ENCODE data around the gene OOSP4A.

OOSP4A gene

DNA sequence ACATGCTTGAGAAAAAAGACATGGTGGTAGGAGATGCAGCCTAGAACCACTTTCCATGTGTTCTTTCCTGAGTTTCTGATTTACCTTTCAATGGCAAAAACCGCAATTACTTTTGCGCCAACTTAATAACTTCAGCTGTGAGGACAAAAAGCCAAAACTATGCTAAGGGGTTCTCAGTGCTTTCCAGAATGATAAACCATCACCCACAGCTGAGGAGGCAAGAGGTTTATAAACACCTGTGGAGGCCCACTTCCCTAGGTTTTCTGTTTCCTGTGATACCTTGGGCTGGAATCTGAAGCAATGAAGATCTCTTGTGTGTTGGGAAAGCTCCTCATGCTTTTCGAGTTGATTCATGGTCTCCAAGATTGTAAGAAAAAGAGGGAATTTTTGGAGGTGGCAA is at the start of gene OOSP4A:
Gene OOSP4A, plus strand, starts transcription at position 301 of the 400 bp plus-strand sequence. Its CDS starts 0 bp downstream, at position 301.
- no peak for DNase-seq

DNA sequence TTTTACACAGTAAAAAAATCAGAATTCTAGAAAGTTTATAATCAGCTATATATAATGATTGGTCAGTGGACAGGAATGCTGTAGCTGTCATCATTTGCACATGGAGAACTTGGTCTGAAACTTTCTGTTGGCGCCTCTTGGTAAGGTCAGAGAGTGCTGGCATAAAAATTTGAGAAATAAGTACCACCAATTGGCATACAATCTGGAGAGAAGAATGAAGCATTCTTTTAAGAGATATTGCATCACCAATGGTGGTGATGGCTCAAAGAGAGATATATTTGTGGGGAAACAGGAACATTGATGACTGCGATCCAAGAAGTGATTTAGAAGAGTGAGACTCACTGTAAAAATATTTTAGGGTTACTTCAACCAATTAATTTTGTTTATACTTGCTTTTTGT is 45.4 kb upstream of the OOSP4A start:
- DNase-seq, result no peak

DNA sequence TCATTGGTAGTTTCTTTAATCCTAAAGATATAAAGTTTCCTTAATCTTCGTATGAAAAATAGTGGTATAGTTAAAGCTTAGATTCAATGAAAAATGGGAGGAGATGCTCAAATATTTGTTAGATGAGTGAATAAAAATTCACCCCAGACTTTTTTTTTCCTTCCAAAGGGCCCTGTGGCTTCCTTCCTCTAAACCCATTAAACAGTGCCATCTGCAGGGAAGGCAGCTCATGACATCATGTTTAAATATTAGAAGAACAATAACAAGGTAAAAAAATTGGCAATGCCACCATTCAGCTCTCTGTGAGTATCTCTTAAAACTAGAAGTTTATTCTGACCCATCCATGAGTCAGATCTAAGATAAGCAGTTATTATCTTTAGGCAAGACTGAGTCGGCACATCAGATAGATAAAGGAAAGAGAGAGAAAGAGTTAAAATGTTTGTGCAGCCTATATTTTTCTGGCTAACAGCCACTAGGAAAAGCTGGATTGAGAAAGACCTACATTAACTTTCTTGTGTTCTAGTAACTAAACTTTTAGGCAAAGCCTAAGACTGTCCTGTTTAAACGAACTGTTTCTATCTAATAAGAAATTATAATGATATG is 44.7 kb upstream of the OOSP4A start:
- DNase-seq, result no peak

DNA sequence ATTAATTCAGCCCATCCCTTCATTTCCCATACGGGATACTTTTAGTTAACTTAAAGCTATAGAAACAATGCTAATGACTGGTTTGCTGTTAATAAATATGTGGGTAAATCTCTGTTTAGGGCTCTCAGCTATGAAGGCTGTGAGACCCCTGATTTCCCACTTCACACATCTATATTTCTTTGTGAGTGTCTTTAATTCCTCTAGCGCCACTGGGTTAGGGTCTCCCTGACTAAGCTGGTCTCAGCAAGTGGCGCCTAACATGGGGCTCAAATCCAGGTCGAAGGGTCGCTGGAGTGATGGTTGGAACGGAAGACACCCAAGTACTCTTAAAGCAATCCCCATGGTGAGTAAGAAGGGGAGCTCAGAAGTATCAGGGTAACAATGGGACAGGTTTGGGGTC is 40.0 kb upstream of the OOSP4A start:
- DNase-seq, result no peak

DNA sequence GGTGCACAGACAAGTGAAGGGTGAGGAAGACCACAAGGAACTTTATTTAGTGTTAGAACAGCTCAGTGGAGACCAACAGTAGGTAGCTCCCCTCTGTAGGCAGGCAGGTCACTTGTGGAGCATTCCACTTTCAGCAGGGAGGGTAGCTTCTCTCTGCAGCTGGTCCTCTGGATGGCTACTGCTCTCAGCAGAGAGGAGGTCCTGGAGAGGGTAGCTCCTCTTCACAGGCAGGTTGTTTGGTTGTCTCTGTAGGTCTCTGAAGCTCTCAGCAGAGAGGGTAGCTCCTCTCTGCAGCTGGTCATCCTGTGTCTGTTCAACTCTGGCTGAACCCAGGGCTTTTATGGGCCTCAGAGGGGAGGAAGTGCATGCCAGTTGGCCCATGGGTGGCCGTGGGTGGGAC is 32.1 kb upstream of the OOSP4A start:
- no peak for DNase-seq

DNA sequence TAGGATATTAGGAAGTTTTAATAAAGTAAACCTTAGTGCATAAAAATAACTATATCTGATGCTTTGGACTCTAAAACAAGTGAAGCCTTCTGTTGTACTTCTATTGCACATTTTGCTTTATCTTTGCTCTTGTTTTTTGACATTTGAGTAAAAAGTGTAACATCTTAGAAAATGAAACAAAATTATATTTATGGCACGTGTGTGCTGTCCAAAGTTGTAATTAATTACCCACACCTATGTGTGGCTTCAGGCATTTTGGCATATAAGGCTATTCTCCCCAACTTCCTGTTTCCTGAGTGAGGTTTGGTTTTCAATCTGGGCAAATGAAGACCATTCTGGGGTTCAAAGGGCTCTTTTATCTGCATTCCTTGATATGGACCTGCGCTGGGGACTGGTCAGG is 25.7 kb upstream of the OOSP4A start, which contains the start of gene OOSP1:
Gene OOSP1, plus strand, starts transcription at position 301 of the 400 bp plus-strand sequence. Its CDS starts 23 bp downstream, at position 324.
- no peak for DNase-seq

DNA sequence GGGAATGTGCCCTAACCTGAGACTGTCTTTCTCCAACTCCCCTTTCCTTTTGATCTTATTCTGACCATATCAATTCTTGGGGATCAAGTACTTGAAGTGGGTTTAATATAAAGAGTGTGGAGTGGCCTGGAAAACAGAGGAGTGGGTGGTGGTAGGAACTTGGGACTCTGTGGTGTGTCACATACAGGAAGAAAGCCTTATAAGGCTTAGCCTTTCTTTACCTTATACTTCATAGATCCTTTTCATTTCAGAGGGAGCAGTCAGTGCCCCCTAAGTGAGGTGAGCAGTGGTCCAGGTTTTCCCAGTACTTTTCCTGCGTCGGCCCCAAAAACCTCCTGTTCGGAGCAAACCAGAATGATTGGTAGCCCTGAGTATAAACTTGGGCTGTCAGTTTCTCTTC is 25.1 kb upstream of the OOSP4A start:
- DNase-seq, result no peak

DNA sequence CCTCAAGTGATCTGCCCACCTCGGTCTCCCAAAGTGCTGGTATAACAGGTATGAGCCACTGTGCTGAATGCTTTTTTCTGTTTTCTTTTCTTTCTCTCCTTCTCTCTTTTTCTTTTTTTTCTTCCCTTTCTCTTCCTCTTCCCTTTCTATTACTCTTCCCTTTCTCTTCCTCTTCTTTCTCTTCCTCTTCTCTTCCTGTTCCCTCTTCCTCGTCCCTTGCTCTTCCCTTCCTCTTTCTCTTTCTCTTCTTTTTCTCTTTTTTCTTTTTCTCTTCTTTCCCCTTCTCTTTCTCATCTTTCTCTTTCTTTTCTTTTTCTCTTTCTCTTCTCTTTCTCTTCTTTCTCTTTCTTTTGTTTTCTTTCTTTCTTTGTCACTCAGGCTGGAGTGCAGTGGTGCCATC is 24.4 kb upstream of the OOSP4A start:
- no peak for DNase-seq

DNA sequence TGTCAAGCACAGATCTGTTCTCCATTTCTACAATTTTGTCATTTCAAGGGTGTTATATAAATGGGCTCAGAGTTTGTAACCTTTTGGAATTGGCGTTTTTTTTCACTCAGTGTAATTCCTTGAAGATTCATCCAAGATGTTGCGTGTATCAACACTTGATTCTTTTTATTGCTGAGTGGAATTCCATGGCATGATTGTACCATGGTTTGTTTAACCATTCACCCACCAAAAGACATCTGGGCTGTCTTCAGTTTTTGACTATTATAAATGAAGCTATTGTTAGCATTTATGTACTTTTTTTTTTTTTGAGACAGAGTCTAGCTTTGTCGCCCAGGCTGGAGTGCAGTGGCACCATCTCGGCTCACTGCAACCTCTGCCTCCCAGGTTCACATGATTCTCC is 22.7 kb upstream of the OOSP4A start:
- no peak for DNase-seq

DNA sequence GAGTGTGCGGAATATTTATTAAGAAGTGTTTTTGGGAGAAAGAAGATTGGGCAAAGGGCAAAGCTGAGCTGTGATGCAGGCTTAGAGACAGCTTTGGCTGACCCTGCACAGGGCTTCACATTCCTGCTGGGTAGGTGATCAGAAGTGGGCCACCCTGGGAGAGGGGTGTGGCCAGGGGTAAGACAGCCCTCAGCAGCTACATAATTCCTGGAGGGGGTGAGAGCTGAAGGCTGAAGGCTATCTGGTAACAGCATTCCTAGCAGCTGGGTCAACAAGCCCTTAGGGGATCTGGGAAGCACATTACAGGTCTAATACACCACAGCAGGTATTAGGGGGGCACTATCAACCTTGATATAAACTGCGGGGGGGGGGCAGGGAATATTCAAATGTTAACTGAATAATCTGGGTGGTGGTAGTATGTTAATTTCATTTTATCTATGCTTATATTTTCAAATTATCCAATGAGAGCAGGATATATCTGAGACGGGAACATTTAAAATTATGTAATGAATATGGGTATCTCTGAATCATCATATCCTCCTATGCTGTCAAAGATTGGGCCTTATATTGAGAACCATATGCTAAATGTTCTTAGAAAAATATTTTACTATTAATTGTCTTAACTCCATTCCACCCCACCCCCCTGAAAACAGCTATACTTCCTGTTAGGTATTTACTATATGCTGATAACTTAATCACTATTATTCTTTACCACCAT is 19.7 kb upstream of the OOSP4A start:
- DNase-seq, result no peak

DNA sequence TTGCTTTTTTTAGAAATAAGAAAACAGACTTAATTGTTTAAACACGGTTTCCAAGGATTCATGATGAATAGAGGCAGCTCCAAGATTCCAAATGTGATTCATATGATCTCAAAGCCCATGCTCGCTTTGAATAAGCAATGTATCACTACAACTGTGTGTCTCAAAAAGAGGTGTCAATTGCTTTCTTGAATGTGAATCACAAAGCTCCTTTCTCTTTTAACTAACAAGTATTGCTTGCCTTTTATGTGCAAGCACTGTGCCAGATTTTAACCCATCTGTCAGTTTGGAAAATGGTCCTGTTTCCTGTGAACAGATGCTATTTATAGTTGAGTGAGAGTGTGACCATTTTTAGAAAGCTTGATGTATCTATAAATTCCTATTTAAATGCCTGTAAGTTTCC is 19.1 kb upstream of the OOSP4A start:
- no peak for DNase-seq

DNA sequence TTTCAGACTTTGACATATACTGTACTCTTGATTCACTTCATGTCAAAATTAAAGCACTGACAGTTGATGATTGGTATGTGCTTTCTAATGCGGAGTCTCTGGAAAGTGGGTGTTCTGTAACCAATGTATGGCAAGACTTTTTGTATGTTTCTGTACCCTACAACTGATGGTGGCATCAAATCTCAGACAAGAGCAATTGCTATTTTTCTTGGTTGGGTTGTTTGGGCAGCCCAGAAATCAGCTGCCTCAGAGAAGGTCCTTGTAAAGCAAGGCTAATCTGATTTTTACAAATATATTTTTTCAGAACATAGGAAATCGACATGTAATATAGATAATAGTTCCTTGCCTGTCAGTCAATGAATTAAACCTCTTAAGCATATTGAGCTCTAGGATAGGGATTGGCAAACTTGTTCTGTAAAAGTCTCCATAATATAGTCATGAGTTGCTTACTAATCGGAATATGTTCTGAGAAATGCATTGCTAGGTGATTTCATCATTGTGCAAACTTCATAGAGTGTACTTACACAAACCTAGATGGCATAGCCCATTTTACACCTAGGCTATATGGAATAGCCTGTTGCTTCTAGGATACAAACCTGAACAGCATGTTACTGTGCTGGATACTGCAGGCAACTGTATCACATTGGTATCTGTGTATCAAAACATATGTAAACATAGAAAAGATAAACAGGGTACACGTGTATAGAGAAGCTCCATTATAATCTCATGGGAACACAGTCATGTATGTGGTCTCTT is 10.2 kb upstream of the OOSP4A start:
- no peak for DNase-seq

DNA sequence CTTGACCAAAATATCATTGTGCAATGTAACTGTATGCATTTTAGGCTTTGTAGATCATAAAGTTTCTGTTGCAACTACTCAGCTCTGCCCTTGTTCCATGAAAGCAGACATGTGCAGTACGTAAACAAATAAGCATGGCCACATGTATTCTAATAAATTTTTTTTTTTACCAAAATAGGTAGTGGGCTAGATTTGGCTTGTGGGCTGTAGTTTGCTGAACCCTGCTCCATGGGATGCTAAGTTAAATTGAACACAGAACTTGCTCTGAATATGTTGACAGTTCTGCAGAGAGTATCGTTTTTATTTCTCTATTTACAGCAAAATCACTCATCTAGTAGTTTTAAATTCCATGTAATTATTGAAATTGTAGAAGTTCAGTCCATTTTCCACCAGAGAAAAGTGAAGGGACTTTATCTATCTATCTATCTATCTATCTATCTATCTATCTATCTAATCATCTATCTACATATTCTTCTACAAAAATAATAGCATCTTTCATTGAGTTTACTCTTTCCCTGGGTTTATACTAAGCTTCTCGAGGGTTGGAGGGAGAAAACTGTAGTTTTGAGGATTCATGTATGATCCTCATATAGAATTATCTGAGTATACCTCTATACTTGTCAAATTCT is 9.5 kb upstream of the OOSP4A start:
- no peak for DNase-seq

DNA sequence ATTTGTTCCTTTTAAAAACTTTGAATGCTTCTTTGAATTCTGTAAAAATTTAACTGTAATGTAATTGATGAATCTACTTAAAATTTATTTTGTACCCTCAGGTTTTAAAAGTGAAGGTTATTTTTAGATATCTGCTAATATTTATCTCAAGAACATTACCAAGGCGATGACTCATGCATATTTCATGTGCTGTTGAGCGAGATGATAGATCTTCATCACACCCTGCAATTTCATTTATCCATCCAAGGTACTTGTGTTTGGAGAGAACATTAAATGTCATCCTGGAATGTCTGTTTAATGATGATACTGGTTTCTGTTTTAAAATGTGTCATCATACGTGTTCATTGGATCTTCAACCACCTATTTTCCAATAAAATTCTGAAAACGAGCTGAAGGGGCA is 6.7 kb upstream of the OOSP4A start:
- no peak for DNase-seq

DNA sequence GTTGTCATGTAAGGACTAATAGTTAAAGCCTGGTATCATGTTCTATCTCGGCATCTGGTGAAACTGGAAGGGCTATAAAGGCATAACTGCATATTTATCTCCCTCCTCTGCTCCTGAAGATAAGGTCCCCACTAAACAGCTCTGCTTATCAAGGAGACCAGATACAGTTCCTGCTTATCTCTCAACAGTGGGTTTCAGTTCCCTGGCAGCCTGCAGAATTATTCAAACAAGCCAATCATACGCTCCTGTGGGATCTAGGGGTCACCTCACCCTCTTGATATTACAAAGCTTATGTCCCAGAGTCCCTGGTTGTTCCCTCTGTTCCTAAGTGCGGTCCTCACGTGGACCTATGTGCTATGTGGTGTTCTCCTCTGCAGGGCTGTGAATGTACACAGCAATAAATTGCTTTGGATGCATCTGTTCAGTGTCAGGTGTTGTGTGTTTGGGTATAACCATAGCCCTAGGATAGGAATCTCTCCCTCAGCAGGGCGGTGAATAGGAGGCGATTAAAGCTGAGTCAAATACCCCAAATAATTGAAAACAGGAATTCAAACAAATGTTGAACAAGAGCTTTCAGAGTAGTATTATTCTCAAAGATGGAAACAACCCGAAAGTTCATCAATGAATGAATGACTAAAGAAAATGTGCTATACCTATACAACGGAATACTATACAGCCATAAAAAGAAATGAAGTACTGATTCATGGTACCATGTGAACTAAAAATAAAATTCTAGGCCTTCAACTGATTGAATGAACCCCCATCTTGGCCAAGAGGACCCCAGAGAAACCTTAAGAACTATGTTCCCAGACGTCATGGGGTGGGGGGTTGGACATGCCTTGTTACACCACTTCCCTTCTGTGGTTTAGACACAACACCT is 3.1 kb upstream of the OOSP4A start:
- DNase-seq, result no peak

DNA sequence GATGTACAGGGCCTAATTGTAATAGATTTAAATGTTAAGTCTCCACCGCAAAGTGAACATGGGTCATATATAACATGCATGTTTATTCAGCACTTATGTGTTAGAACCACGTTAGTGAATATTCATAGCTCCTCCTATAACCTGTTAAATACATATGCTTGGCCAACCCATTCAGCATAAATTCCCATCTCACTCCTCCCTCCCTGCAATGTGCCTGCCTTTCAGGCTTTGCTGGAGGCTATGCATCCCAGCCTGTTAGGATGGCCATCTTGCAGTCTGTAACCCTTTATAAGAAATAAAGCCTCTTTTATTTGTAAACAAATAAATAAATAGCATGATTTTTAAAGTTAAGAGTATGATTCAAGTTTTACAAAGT is 1.7 kb upstream of the OOSP4A start:
- no peak for DNase-seq

DNA sequence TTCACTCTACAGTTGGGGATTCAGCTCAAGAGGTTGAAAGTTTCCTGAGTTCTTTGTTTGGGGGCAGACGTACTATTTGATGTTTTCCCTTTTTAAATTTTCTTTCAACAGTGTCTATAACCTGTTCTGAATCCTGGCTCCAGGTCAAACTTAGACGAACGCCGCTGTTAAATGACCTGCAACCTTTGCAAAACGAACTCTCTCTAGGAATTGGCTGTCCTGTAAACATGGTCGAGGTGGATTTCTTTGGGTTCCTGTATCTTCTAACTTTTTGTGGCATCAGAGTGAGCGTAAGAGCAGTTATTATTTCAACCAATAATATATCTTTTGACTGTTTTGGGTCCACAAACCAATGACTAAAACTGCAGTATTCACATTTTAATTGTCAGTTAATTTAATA is 1.6 kb downstream of the OOSP4A start:
- DNase-seq, result no peak

DNA sequence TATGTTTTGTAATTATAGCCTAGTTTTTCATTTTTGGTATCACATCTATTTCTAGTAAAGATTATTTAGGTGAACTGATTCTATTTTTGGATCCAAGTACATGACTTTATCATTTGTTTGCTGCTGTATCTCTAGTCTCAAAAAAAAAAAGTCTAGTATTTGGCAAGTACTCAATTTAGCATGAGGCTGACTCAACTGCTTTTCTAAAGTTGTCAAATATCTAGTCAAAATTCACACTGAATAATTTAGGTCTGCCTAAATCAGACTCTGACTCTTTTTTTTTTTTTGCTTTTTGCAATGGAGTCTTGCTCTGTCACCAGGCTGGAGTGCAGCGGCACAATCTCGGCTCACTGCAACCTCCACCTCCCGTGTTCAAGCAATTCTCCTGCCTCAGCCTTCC is 2.4 kb downstream of the OOSP4A start:
- DNase-seq, result no peak

DNA sequence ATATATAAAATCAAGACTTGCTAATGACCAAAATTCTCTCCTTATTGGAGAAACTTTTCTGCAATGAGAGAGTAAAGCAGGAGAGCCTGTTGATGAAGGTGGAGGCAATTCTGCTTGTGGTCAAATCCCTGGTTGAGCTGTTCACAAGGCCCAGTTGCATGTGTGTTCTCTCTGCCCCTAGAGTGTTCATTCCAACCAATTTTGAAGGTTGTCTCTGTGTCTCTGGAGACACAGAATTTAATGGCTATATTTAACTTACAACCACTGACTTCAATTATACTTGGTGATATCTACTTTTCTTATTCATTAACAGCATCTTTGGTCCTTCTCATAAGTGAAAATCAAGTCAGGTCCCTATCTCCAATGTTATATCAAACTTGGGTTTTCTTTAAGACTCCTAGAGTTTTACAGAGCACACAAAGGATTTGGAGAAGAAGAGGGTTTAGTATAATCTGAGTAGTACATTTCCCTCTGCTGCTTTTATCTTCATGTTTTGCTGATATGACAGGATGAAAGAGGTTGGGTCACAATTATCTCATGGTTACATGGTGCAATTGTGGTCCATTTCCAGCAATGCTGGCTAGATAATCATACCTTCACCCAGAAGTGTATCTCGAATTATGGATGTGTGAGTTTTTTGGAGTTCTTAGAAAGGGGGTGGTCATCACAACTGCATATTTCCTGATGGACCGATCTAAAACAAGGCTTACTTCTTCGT is 4.0 kb downstream of the OOSP4A start:
- no peak for DNase-seq

DNA sequence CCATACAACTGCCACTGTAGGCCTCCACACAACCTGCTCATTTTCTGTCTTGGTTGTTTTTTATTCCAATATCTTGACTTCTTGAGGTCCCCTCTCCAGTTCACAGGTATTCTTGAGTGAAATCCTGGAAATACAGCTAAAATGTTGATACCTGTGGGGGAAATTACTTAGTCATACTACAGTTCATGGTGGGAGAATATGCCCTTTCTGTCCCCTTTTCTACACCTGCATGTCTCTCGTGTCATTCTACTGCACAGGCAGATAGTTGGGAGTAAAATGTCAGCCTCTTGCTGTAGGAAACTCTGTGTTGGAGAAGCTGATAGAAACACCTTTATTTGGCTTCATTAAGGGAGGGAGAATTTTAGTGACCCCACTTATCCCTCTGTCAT is 4.6 kb downstream of the OOSP4A start:
- no peak for DNase-seq

DNA sequence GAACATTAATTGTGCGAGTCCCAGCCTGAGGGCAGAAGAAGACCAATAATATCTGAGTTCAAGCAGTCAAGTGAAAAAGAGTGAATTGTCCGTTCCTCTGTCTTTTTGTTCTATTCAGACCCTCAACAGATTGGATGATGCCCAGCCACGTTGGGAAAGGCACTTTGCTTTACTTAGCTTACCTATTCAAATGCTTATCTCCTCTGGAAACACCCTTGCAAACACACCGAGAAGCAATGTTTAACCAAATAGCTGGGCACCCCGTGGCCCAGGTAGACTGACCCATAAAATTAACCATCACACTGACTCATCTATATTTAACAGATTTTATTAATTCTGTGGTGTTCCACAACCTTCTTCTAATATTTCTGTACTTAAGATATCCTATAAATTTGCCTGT is 9.3 kb downstream of the OOSP4A start:
- no peak for DNase-seq

Measured in DMS79 treated with DMSO at 0.1 percent for 48 hours (cell line).